Stimulated activated CD8-positive, alpha-beta memory T cell treated with anti-CD3 and anti-CD28 coated beads, Interleukin-2, amount 100 ng/mL, for 1 hour (primary cell): ENCODE measurements around the gene PHF13.

Experiments
- DNase-seq, 2 donors: peaks; one replicate each; pipeline ENCODE4 v3.0.0-alpha.2; 2020; ENCODE audit warnings: low read depth in 2 of 2

The PHF13 gene

GRCh38 chr1:6613361-6614018, at the start of gene PHF13:
Gene PHF13 (plus strand): TSS chr1:6613731. CDS start chr1:6614067, 336 bp downstream.
- peak; percentile 98 to 99 for DNase-seq

GRCh38 chr1:6569033-6569432, 44.5 kb upstream of the PHF13 start:
- DNase-seq = no peak

DNA sequence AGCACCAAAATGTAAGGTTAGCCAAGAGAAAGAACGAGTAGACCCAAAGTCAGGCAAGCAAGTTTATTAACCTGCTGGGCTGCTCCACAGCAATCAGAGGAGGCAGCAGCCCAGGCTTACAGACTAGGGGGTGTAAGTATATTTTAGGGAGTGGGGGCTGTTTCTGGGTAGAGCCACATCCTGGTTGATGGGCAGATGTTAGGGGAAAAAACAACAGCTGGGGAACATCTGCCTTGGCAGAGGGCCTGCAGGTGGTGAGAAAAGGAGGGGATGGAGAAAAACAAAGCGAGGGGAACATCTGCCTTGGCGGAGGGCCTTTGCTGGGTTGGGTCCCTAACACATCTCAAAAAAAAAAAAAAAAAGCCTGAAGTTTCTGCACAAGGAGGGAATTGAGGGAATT, 43.4 kb upstream of the PHF13 start:
- no peak for DNase-seq

GRCh38 chr1:6570987-6571386, 42.5 kb upstream of the PHF13 start:
- DNase-seq = no peak

- no peak for DNase-seq
Measured at GRCh38 chr1:6572653-6573383, 40.7 kb upstream of the PHF13 start.

- DNase-seq = no peak
Measured at GRCh38 chr1:6574025-6574620, 39.4 kb upstream of the PHF13 start.

- DNase-seq = no peak
Measured at GRCh38 chr1:6574818-6575217, 38.7 kb upstream of the PHF13 start.

DNA sequence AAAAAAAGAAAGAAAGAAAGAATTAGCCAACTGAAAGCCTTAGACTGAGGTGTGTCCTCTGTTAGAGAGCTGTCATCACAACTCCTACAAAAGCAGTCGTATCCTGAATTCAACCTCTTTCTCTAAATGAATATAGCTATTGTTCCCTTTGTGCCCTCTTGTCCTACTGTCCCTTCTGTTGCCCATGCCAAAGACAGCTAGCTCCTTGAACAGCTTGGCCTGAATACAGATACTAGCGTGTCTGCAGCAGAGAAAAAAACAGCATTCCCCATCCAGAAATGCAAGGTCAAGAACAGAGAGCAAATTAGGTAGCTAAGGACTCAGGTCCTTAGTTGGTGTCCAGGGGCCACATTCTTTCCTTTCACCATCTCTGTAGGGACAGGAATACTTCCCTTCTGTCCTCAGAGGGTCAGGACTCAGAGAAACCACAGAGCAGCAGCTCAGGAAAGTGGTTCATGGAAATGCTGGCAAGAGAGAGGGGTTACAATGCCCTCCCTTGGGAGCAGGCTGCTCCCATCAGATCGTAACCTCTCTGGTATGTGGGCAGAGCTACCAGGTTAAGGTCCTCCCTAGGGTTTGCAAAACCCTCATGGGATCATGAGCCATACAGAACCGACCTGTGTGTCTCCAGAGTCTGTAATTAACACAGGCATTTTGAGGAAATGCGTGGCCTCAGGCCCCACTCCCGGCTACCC, 35.6 kb upstream of the PHF13 start:
- DNase-seq = no peak

GRCh38 chr1:6578624-6579373, 34.7 kb upstream of the PHF13 start:
- DNase-seq = no peak

DNA sequence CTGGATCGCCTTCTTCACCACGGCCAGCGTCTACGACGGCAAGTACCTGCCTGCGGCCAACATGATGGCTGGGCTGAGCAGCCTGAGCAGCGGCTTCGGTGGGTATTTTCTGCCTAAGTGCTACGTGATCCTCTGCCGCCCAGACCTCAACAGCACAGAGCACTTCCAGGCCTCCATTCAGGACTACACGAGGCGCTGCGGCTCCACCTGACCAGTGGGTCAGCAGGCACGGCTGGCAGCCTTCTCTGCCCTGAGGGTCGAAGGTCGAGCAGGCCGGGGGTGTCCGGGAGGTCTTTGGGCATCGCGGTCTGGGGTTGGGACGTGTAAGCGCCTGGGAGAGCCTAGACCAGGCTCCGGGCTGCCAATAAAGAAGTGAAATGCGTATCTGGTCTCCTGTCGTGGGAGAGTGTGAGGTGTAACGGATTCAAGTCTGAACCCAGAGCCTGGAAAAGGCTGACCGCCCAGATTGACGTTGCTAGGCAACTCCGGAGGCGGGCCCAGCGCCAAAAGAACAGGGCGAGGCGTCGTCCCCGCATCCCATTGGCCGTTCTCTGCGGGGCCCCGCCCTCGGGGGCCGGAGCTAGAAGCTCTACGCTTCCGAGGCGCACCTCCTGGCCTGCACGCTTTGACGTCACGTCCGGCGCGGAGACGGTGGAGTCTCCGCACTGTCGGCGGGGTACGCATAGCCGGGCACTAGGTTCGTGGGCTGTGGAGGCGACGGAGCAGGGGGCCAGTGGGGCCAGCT, 34.0 kb upstream of the PHF13 start, which contains the start of gene ZBTB48:
Gene ZBTB48 (plus strand): TSS at position 621 of the 745 bp plus-strand sequence. CDS start 616 bp downstream, outside the sequence.
- DNase-seq = peak; percentile 93 to 95

DNA sequence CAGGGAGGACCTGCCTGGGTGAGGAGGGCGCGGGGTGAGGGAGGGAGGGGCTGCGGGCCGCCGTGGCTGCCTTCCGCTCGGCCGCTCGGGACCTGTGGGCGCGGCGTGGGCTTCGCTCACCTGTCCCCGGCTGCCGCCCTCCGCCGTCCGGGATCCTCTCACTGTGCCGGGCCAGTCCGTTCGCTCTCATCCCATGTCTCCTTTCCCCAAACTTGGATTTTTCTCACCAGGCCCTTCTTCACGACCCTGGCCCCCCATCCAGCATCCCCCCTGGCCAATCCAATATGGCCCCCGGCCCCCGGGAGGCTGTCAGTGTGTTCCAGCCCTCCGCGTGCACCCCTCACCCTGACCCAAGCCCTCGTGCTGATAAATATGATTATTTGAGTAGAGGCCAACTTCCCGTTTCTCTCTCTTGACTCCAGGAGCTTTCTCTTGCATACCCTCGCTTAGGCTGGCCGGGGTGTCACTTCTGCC, 33.4 kb upstream of the PHF13 start:
- no peak for DNase-seq

- no peak for DNase-seq
Measured at GRCh38 chr1:6580593-6581409, 32.7 kb upstream of the PHF13 start.

DNA sequence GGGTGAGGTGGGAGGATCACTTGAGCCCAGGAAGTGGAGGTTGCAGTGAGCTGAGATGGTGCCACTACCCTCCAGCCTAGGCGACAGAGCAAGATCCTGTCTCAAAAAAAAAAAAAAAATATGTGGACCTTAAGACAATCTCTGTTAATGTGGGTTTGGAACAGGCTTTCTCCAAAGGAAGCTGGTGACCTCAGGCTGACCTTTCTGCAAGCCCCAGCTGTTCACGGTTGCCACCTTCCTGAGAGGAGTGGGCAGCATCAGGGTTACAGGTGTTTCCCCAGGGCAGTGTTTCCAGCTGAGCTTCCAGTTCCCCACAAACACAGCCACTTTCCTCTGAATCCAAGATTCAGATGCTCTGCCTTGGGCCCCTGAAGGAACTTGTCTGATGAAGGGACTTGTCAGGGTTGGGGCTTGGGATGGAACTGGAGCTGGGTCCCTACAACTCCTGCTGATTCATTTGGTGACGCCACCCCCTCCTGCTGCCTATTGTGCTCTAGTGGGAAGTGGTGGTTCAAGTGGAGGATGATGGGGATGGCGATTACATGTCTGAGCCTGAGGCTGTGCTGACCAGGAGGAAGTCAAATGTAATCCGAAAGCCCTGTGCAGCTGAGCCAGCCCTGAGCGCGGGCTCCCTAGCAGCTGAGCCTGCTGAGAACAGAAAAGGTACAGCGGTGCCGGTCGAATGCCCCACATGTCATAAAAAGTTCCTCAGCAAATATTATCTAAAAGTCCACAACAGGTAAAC, 31.8 kb upstream of the PHF13 start:
- no peak for DNase-seq

DNA sequence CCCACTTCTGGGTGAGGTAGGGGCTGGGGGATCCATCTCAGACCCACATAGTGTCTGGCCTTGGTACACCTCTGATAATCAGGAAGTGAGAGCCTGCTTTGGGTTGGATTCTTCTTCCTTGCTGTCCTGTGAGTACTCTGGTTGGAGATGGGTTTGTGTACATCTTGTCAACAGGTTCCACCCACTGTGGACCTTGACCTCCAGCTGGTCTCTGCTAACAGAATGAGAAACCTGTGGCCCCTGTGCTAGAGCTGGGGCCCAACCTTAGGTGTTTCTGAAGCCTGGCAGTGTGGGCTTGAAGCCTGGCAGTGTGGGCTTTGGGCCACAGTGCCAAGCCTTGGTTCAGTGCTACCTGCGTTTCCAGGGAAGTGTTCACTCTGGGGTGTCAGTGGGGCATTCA, 31.2 kb upstream of the PHF13 start:
- DNase-seq = no peak

GRCh38 chr1:6584126-6585080, 29.1 kb upstream of the PHF13 start:
- no peak for DNase-seq

GRCh38 chr1:6585081-6585722, 28.3 kb upstream of the PHF13 start:
- no peak for DNase-seq

GRCh38 chr1:6585841-6586240, 27.7 kb upstream of the PHF13 start:
- no peak for DNase-seq
